ENCODE data around the gene DBX1. TPM values are rescaled to one million over a fixed set of nuclear protein-coding genes. Genes with fewer than 3 reads are reported as not detected.
A peak's percentile ranks its signal among the peaks of the same experiment; 100 is the strongest.

The DBX1 gene
- total RNA-seq, 2 donors from 2014 or later: not detected

DNA sequence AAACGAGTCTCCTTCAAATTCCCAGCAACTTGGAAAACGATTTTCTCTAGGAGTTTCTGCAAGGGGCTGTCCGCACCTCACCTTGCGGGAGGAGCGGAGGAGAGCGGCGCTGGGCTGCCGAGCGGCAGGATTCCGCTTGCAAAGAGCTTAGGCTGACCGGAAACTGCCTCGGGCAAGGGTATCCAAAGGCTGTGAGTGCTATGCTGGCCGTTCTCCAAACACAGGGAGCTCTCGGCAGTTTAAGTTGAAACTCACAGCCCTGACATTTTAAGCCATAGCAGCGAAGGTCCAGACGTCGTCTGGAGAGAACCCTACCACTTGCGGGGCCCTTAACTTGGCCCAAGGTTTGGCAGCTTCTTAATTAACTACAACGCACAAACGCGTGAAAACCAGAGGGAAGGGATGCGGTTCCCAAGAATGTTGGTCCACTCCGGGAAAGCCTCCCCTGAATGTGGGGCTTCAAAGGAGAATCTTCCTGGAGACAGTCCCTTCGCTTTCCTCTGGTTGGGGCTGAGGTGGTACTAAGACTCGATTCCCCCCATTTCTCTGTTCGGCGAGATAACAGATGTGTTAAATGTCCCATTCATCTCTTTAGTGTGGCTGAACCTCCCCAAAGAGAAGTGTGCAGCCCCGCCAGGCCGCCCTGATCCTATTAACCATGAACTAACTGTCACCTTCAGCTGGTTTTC lies 1.1 kb upstream of the DBX1 start:
- Histone ChIP-seq H3K27ac (ENCODE audit: low read depth, low read length) (no peak overlapping the region), H3K9me3 (ENCODE audit: control insufficient read depth, low read length) (no peaks in the 10 kb centered on the region), H3K27me3 (ENCODE audit: control insufficient read depth, insufficient read depth, low read length, poor library complexity, severe bottlenecking) (peaks cover 100% of the 10 kb centered on the region), H3K9ac (ENCODE audit: extremely low read depth, low read length, poor library complexity, severe bottlenecking) (no peak overlapping the region), H3K36me3 (ENCODE audit: control insufficient read depth, insufficient read depth, low read length) (no peaks in the 10 kb centered on the region), H3K4me3 (ENCODE audit: low read length) (no peak overlapping the region), H3K4me1 (ENCODE audit: control insufficient read depth, insufficient read depth, low read length) (peaks cover 3% of the 10 kb centered on the region)
- Mint-ChIP-seq H3K4me1 (peaks cover 33% of the 10 kb centered on the region), H3K36me3 (ENCODE audit: low read depth) (no peaks in the 10 kb centered on the region), H3K9me3 (peaks cover 4% of the 10 kb centered on the region), H3K4me3 (no peak overlapping the region), H3K27me3 (ENCODE audit: insufficient read depth) (peaks cover 100% of the 10 kb centered on the region), H3K27ac (no peak overlapping the region)
- 0 to 1% methylated on average over 23 to 29 of the region's 29 CpGs for WGBS, 2 experiments (ENCODE audit: insufficient coverage in 1 of 2, insufficient read length in 1 of 2)
- DNase-seq: peak; percentile 82
- TF ChIP-seq, protein P1, sequence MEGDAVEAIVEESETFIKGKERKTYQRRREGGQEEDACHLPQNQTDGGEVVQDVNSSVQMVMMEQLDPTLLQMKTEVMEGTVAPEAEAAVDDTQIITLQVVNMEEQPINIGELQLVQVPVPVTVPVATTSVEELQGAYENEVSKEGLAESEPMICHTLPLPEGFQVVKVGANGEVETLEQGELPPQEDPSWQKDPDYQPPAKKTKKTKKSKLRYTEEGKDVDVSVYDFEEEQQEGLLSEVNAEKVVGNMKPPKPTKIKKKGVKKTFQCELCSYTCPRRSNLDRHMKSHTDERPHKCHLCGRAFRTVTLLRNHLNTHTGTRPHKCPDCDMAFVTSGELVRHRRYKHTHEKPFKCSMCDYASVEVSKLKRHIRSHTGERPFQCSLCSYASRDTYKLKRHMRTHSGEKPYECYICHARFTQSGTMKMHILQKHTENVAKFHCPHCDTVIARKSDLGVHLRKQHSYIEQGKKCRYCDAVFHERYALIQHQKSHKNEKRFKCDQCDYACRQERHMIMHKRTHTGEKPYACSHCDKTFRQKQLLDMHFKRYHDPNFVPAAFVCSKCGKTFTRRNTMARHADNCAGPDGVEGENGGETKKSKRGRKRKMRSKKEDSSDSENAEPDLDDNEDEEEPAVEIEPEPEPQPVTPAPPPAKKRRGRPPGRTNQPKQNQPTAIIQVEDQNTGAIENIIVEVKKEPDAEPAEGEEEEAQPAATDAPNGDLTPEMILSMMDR (conservative IDR thresholded peaks at IDR 0.05): no peak

DNA sequence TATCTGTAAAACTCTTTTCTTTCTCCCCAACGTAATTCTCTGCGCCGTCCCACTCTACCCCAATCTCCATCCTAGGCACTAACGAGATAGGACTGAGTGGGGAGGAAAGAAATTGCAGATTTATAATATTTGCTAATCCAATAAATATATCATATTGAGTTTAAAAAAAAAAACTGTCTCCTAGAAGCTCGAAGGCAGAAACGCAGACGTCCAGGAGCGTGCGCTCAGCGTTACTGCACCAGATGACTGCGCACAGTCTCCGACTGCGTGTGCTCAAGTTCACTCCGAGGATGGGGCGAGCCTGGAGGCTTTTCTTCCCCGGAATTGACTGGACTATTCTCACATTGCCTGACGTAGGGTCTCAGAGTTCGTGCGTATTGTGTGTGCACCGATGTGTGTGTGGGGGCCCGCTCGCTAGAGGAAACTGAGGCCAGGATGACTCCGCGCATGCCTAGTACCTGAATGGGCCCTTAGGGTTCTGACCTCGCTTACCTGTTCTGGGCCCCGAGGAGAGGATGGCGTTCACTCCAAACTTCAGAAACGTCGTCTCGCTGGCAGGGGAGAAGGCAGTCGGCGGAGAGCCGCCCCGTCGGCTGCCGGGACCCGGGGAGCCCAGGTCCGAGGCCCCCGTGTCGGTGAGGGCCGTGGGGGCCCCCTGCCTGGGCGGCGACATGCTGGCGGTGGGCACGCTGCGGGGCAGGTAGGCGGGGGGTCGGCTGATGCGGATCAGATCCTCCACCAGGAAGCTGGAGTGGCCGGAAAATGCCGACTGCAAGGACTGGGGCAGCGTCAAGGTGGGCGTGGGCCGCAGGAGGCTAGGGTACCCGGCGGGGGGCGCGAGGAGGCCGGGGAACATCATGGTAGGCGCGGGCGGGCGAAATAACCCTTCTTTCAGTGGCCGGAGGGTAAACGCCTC lies 551 bp downstream of the DBX1 start:
- TF ChIP-seq, protein P1 (conservative IDR thresholded peaks at IDR 0.05): no peak
- H3K27me3 Mint-ChIP-seq (ENCODE audit: insufficient read depth): peaks cover 100% of the 10 kb centered on the region
- 3 to 6% methylated on average over 29 to 62 of the region's 65 CpGs for WGBS, 2 experiments (ENCODE audit: insufficient coverage in 1 of 2, insufficient read length in 1 of 2)
- peaks cover 38% of the 10 kb centered on the region for H3K4me1 Mint-ChIP-seq
- H3K36me3 Mint-ChIP-seq (ENCODE audit: low read depth): no peaks in the 10 kb centered on the region
- H3K27ac Mint-ChIP-seq: no peak overlapping the region
- peak; percentile 71 for DNase-seq
- H3K9ac ChIP-seq (ENCODE audit: extremely low read depth, low read length, poor library complexity, severe bottlenecking): no peak overlapping the region
- no peaks in the 10 kb centered on the region for H3K9me3 ChIP-seq (ENCODE audit: control insufficient read depth, low read length)
- H3K27ac ChIP-seq (ENCODE audit: low read depth, low read length): no peak overlapping the region
- peaks cover 2% of the 10 kb centered on the region for H3K9me3 Mint-ChIP-seq
- no peaks in the 10 kb centered on the region for H3K36me3 ChIP-seq (ENCODE audit: control insufficient read depth, insufficient read depth, low read length)
- H3K4me3 ChIP-seq (ENCODE audit: low read length): no peak overlapping the region
- no peak overlapping the region for H3K4me3 Mint-ChIP-seq
- H3K4me1 ChIP-seq (ENCODE audit: control insufficient read depth, insufficient read depth, low read length): peaks cover 3% of the 10 kb centered on the region
- H3K27me3 ChIP-seq (ENCODE audit: control insufficient read depth, insufficient read depth, low read length, poor library complexity, severe bottlenecking): peaks cover 100% of the 10 kb centered on the region

DNA sequence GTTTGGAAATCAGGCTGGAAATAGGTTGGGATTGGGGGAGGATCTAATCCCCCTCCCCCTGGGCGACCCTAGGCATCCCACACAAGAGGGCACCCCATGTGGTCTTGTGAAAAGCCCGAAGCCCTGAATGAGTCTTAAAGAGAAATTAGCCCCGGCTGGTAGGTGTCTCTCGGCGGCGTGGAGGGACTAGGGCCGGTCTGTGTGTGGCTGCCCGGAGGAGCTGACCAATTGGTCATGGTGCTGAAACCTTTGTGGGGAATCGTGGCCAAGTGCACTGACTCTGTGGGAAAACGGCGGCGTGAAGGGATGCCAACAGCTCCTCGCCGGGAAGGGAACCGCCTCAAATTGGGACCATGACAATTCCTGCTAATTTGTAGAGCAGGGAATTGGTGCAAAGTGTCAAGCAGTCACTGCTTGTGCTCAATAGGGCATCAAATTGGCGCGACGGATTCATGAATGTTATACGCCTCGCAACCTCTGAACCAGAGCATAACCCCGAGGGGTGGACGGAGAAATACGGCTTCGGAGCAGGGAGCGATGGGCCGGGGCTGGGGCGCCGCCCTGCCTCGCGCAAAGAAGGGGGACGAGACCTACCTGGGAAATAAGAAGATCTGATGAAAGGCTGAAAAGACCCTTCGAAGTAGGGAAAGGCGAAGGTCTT lies 1.5 kb downstream of the DBX1 start:
- DNase-seq: peak; percentile 94
- Histone ChIP-seq H3K27ac (ENCODE audit: low read depth, low read length) (no peak overlapping the region), H3K4me1 (ENCODE audit: control insufficient read depth, insufficient read depth, low read length) (peaks cover 3% of the 10 kb centered on the region), H3K36me3 (ENCODE audit: control insufficient read depth, insufficient read depth, low read length) (no peaks in the 10 kb centered on the region), H3K4me3 (ENCODE audit: low read length) (no peak overlapping the region), H3K9ac (ENCODE audit: extremely low read depth, low read length, poor library complexity, severe bottlenecking) (no peak overlapping the region), H3K27me3 (ENCODE audit: control insufficient read depth, insufficient read depth, low read length, poor library complexity, severe bottlenecking) (peaks cover 100% of the 10 kb centered on the region), H3K9me3 (ENCODE audit: control insufficient read depth, low read length) (no peaks in the 10 kb centered on the region)
- TF ChIP-seq, protein P1 (conservative IDR thresholded peaks at IDR 0.05): no peak
- Mint-ChIP-seq H3K4me3 (no peak overlapping the region), H3K4me1 (peaks cover 33% of the 10 kb centered on the region), H3K27me3 (ENCODE audit: insufficient read depth) (peaks cover 99% of the 10 kb centered on the region), H3K36me3 (ENCODE audit: low read depth) (no peaks in the 10 kb centered on the region), H3K27ac (no peak overlapping the region), H3K9me3 (peaks cover 2% of the 10 kb centered on the region)
- WGBS, 2 experiments (ENCODE audit: insufficient coverage in 1 of 2, insufficient read length in 1 of 2): 2 to 5% methylated on average over 18 to 33 of the region's 33 CpGs
